Retinal pigment epithelial cell (primary cell): ENCODE results near the gene ACOX3.

Experiments
- DNase-seq: peaks from one replicate; pipeline ENCODE4 v3.0.0-alpha.2; 2010; ENCODE audit warnings: low read depth
- H3K4me3 ChIP-seq: 2 replicates; pipeline ENCODE4 v1.5.1; 2011; ENCODE audit warnings: mild to moderate bottlenecking, low read length, control low read depth, moderate library complexity
- TF ChIP-seq, protein P1 (sequence below): conservative IDR thresholded peaks from 2 replicates; pipeline ENCODE4 v1.5.1; 2011; ENCODE audit warnings: low read depth, low read length, control low read depth, inconsistent platforms

The ACOX3 gene

DNA sequence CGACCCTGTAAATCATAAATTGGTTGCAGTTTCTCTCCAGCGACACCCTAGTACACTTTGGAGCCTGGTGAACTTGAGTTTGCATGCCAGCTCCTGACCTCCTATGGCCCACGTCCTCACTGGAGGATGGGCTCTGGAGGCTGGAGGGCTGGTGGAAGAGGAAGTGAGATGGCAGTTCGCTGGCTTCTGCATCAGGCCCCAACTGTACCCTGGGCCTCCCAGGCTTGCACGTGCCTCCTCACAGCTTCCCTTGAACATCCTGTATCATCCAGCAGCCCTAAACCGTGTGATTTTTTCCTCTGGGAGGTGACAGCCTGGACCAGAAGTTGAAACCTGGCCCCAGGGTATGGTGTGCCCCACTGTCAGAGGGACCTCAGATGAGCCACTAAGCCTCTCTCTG lies 92.5 kb downstream of the ACOX3 start:
- TF ChIP-seq, protein P1, sequence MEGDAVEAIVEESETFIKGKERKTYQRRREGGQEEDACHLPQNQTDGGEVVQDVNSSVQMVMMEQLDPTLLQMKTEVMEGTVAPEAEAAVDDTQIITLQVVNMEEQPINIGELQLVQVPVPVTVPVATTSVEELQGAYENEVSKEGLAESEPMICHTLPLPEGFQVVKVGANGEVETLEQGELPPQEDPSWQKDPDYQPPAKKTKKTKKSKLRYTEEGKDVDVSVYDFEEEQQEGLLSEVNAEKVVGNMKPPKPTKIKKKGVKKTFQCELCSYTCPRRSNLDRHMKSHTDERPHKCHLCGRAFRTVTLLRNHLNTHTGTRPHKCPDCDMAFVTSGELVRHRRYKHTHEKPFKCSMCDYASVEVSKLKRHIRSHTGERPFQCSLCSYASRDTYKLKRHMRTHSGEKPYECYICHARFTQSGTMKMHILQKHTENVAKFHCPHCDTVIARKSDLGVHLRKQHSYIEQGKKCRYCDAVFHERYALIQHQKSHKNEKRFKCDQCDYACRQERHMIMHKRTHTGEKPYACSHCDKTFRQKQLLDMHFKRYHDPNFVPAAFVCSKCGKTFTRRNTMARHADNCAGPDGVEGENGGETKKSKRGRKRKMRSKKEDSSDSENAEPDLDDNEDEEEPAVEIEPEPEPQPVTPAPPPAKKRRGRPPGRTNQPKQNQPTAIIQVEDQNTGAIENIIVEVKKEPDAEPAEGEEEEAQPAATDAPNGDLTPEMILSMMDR = no peak
- no peak for DNase-seq
- no peak overlapping the region for H3K4me3 ChIP-seq

DNA sequence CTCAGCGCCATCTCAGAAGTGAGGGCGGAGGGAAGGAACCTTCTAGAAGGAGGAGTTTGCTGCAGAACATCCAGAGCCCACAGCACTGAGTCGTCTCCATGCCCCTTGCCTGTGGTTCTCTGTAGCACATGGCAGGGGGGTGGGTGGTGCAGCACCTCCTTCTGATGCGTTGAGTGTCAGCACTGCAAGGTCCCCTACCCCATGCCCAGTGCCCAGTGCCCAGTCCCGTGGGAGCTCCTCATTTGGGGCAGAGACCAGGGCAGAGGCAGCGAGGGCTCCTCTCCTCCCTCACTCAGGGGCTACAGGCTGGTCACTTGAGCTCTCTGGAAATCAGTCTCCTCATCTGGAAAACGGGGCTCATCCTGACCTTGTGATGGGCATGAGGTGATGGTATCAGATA lies 92.9 kb downstream of the ACOX3 start:
- no peak for DNase-seq
- TF ChIP-seq, protein P1 = no peak
- no peak overlapping the region for H3K4me3 ChIP-seq

DNA sequence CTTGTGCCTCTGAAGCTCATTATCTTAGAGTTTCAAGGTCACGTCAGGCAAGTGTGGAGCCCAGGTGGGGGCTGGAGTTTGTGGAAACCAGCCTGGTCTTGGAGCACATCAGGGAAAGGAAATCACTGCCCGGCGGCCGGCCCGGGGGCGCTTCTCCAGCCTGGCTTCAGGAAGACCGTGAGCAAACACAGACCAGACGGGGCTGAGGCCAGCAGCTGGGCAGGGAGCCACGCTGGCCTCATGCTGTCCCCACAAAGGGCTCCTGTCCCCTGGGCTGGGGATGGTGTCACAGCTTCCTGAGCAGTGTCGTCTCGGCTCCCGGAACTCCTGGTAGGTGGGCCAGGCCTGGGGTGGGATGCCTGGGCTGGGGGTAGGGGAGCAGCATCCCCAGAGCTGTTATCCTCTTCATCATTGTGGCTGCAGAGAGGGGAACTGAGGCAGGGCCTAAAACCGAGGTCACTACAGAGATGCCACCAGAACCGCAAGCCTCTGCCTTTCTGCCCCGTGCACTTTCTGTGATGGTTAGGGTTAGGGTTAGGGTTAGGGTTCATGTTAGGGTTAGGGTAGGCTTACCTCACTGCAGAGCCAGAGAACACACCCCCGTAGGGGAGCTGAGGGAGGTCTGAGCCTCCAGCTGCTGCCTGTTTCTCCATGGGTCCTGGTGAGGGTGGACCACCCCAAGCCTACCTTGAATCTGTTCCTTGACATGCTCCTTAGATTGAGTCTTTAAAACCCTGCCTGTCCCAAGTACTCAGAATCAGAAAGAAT lies 93.5 kb downstream of the ACOX3 start:
- TF ChIP-seq, protein P1 = no peak
- no peak overlapping the region for H3K4me3 ChIP-seq
- DNase-seq = no peak

DNA sequence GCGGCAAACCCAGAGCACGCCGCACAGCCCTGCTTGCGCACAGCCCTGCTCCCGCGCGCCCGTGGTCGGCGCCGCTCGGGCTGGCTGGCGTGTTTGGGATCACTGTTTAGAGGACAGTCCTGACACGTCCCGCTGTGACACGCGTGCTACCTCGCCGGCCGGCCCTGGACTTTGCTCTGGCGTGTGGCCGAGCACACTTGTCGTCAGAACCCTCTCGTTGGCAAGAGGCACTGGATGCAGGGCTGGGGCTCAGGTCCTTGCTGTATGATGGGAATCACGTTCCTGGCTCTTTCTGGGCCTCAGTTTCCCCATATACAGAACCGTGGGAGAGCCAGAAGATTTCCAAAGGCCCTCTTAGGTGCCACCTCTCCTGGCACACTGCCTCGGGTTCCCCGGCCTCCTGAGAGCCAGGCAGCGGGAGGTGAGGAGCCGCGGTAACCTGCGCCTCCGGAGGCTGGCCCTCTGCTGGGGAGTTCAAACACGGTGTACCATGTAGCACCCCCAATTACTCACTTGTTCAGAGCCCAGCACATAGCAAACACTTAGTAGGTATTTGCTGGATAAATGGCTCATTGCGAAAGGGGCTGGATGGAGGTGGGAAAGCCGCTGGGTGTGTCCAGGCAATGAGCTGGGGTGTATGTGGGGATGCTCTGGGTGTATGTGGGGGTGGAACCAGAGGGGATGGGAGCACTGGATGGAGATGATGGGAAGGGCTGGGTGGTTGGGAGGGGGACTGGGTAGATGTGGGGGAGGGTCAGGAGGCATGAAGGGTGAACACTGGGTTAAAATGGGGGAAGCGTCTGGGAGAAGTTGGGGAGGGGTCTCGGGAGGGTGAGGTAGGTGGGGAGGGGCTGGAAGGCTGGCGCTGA lies 94.3 kb downstream of the ACOX3 start:
- TF ChIP-seq, protein P1 = no peak
- H3K4me3 ChIP-seq = no peak overlapping the region
- DNase-seq = no peak

DNA sequence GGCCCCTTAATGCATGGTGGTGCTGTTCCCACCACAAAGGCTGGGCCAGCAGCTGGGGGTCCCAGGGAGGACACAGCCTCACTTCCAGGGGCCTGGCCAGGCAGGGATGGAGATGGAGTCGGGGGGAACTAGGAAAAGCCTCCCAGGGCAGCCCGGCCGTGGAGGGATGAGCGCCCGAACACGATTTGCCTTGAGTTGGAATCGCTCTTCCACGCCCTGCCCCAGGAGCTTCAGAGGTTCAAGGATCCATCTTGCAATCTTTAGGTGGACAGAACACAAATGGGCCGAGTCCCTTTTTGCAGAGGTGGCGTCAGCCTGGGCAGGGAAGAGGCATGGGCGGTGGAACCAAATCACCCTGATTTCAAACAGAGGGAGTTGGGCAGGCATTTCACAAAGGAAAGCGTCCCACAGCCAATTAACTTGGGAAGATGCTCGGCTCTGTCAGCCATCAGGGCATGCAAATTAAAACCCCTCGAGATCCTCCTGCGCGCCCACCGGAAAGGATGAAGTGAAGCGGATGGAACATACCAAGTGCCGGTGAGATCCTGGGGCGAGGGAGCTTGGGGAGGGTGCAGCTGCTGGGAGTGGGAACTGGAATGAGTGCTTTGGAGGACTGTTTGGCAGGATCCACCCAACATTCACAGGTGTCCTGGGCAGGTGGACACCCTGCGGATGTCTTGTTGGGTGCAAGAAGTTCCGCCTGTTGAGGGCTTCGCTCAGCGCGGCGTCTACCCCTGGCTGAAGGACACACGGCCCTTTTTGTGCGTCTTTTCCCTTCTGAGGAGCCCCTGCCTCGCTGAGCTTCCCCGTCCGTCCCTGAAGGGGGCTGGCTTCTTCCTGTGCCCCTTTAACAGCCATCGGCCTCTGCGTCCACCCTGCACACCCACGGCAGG lies 95.2 kb downstream of the ACOX3 start:
- H3K4me3 ChIP-seq = no peak overlapping the region
- TF ChIP-seq, protein P1 = no peak
- DNase-seq = no peak

DNA sequence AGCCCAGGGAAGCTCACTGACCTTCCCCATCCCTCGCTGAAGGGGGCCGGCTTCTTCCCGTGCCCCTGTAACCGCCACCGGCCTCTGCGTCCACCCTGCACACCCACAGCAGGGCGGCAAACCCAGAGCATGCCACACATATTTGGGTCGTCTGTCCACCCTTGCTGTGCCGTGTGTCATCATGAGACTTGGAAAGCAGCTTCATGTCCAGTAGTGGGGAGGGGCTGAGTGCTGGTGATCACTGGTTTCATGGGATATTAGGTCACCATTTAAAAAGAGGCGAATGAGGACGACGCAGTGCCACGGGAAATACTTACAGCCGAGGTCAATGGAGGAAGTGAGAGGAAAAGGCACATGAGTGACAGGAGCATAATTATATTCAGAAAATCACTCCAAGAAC lies 96.1 kb downstream of the ACOX3 start:
- DNase-seq = no peak
- TF ChIP-seq, protein P1 = no peak
- H3K4me3 ChIP-seq = no peak overlapping the region
